DMS 273 (cell line): ENCODE data around the gene TEN1.
"Not testable (repeated sequence)": the region's sequence is repeated elsewhere in the genome, so short reads cannot be mapped to it uniquely, and the experiment has no call there.

Experiments used
- DNase-seq: peaks from one replicate; lab custom pipeline; 2025; ENCODE audit not compliant: unreplicated experiment; lab: John Stamatoyannopoulos, UW

Gene TEN1, protein sequence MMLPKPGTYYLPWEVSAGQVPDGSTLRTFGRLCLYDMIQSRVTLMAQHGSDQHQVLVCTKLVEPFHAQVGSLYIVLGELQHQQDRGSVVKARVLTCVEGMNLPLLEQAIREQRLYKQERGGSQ

DNA sequence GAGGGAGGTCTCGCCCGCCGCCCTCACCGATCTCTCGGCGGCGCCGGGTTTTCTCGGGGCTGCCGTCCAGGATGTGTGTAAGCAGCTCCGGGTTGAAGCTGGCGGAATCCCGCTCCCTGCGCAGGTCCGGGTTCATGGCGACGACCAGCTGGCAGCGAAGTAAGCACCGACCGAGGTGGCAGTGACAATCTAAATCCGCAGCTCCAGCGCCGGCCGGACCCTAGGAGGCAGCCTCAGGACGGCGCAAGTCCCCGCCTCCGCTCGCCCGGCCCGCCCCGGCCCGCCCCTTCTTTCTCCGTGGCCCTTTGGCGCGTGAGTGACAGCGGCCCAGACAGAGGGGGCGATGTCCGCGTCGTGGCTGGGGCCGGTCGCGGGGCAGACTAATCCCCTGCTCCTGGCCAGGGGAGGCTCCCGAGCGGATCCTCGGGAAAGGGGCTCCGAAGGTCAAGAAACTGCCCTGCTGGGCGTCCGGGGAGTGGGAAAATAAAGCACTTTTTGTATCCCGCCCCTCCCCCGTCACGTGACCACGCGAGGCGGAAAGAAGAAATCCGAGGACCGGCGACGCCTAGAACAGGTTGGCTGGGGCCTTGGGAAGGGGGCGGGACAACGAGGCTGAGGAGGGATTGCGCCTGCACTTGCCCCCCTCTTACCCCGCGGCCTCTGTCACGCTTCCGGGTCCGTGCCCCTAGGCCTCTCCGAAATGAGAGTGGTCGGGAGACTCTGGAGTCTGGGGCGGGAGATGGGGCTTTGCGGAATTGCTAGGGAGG, at the start of gene TEN1, which contains the start of gene ACOX1:
Gene TEN1 (plus strand): TSS at position 303 of the 767 bp plus-strand sequence. CDS start 6,953 bp downstream, outside the sequence.
Gene ACOX1 (minus strand): TSS at position 229 of the 767 bp plus-strand sequence. CDS start 93 bp downstream, at position 136.
- DNase-seq = peak; percentile 99

DNA sequence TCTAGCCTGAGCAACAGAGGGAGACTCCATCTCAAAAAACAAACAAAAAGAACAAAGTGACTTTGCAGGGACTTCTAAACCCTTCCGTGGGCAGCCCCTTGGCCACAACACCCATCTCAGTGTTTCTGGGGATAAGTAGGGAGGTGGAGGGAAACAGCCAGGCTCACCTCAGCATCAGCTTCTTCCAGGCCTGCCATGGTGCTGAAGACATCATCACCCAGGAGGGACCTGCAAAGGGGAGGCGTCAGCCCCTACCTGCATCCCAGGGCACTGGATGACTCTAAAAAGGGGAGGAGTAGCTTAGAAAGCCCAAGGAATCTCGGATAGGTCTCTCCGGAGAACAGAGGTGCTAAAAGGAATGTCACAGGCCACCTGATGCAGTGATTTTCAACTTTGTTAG, 48.0 kb upstream of the TEN1 start:
- no peak for DNase-seq

GRCh38 chr17:75932852-75933251, 46.2 kb upstream of the TEN1 start:
- DNase-seq = no peak

DNA sequence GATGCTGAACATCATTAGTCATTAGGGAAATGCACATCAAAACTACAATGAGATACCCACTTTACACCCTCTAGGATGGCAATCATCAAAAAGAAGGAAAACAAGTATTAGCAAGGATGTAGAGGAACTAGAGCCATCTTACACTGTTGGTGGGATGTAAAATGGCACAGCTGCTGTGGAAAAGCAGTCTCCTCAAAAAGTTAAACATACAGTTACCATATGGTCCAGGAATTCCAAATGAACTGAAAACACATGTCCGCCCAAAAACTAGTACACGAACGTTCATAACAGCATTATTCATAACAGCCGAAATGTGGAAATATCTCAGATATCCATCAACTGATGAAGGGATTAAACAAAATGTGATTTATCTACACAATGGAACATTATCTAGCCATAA, 45.2 kb upstream of the TEN1 start:
- no peak for DNase-seq

DNA sequence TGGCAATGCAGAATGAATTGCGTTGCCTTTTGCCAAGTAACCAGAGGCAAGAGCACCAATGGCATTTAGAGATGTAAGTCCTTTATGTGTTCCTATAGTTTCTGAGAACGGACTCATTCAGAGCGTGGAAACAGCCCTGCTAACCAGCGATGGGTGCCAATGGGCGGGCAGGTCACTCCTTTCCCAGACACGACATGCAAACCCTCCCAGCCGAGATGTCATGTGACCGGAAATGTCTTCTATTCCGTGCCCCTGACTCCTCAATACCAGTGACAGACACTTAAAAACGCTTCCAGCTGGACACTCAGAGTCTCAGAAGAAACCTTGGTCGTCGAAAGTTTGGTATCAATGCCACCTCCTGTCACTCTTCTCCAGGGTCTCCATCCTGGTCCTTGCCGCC, 41.4 kb upstream of the TEN1 start:
- no peak for DNase-seq

GRCh38 chr17:75940727-75941441, 38.2 kb upstream of the TEN1 start, which contains the start of gene FBF1:
TSS of gene FBF1 (minus strand) at chr17:75941042. CDS start at chr17:75938149, 2,893 bp downstream.
- DNase-seq = peak; percentile 98

- DNase-seq = peak; percentile 55
Measured at GRCh38 chr17:75941442-75941819, 37.6 kb upstream of the TEN1 start.

GRCh38 chr17:75942473-75942872, 36.6 kb upstream of the TEN1 start:
- DNase-seq = no peak

DNA sequence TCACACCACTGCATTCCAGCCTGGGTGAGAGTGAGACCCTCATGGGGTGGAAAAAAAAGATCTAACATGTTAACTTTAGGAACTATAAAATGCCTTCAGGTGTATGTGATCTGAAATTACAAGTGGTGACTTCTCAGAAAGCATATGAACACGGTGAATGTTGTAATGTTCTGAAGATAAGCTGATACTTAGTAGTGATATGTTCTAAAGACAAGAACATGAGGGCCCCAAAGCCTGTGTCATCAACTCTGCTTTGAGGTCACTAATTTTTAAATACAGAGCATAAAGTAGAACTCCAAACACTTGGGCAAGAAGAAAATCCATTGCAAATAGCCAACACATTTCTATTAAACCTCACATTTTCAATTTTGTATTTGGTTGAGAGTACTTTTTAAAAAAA, 35.5 kb upstream of the TEN1 start:
- no peak for DNase-seq

DNA sequence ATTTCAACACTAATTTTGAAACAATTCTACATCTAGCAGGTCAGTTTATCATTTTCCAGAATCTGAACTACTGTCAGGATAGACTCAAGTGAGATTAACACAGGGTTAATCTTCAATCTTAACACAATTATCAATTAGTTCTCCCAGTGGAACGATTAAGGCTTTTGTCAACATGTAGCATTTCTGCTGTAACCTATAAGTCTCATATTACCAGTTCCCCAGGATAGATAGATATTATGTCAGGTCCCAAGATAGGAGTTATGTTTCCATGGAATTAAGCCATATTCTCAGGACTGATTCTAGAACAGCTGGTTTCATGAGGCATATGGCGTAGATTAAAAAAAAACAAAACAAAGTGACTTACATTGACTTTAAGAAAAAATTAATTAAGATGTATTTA, 33.8 kb upstream of the TEN1 start:
- peak; percentile 71 for DNase-seq

GRCh38 chr17:75950421-75950820, 28.6 kb upstream of the TEN1 start:
- DNase-seq = no peak

DNA sequence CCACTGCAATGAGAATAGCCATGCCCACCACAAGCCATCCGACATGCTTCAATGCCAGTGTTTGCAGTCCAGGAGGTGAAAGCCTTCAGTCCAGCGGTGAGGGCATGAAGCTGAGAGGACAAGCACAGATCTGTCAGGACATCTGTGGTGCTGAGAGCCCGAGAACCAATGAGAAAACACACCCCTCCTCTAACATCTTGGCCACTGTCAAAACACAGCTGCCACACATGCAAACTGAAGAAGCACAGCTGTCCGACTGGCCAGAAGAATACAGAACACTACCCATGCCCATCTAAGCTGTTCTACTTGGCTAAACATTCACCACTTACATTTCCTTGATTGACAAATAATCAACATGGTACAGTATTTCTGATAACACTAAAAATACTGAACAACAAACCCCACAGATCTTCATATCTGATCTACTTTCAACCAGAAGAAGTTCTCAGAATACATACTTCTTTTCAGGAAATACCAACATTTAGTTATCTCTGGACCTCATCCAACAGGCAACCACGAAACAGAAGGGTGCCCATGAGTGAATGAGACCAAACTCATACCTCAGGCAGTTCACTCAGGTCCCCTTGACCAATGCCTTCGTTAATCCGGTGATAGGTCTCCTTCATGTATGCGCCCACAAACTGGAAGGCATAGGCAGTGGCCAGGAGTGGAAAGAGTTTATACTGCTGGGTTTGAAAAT, 28.0 kb upstream of the TEN1 start:
- peak; percentile 72 for DNase-seq

- DNase-seq = no peak
Measured at GRCh38 chr17:75959051-75959838, 19.8 kb upstream of the TEN1 start.

- DNase-seq = no peak
Measured at GRCh38 chr17:75959839-75960511, 19.1 kb upstream of the TEN1 start.

DNA sequence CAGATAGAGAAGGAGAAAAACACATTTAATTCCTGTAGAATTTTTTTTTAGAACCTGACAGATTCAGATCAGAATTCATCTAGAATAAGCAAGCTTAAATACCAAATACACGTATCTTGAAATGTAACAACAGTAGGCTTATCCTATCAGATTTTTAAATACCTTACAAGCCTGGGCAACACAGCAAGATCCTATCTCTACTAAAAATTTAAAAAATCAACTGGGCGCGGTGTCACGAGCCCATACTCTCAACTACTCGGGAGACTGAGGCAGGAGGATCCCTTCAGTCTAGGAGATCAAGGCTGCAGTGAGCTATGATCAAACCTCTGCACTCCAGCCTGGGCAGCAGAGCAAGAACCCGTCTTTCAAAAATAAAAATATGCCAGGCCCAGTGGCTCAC, 13.6 kb upstream of the TEN1 start:
- DNase-seq = no peak

DNA sequence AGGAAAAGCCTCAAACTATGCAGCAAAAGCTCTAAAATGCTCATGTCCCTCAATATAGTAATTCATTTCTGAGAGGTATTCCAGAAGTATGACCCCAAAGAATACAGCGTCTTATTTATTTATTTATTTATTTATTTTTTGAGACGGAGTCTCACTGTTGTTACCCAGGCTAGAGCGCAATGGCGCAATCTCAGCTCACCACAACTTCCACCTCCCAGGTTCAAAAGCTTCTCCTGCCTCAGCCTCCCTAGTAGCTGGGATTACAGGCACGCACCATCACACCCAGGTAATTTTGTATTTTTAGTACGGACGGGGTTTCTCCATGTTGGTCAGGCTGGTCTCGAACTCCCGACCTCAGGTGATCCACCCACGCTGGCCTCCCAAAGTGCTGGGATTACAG, 10.0 kb upstream of the TEN1 start:
- DNase-seq = not testable (repeated sequence)

GRCh38 chr17:75970011-75970523, 9.0 kb upstream of the TEN1 start:
- no peak for DNase-seq

DNA sequence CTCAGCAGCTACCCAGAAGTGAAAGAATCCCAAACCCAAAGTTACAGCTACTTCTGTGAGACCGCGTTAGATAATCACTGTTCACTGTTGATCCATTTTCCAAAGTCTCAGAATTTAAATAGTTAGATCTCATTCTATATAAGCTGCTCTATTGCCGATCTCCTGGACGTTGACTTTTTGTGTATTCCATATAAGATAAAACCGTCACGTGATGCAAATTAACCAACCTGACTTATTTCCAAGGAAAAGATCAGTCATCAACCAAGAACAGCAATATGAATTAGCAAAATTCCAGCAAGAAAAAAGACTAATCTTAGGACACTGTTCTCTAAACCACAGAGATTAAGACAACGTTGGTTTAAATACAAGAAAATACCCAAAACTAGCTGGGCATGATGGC, 8.4 kb upstream of the TEN1 start:
- DNase-seq = no peak

DNA sequence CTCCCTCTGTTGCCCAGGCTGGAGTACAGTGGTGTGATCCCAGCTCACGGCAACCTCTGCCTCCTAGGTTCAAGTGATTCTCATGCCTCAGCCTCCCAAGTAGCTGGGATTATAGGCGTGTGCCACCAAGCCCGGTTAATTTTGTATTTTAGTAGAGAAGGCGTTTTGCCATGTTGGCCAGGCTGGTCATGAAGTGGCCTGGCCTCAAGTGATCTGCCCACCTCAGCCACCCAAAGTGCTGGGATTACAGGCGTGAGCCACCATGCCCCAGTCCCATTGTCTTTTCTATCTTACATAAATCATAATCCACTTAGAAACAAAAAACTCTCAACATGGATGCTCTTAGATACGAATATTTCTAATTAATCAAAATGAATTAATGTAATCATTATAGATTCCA, 3.9 kb upstream of the TEN1 start:
- not testable (repeated sequence) for DNase-seq

GRCh38 chr17:75975757-75976174, 3.3 kb upstream of the TEN1 start:
- DNase-seq = no peak
